Neural cell (in vitro differentiated cells): ENCODE data around the gene MAFB. TPM values are rescaled to one million over a fixed set of nuclear protein-coding genes. Genes with fewer than 3 reads are reported as not detected.

Source experiments
- H2AFZ ChIP-seq: fragments of 200-600, 300-800 bp; sonication (generic), shearing (Covaris generic); 2 replicates; pipeline ENCODE4 v1.6.0; 2014; ENCODE audit warnings: low read depth, mild to moderate bottlenecking, antibody characterized with exemption, low read length, moderate library complexity
- H3F3A ChIP-seq: fragments of 200-600 bp; shearing (Covaris generic); 2 replicates; pipeline ENCODE4 v1.6.1; 2016; ENCODE audit warnings: mild to moderate bottlenecking, moderate library complexity, mixed read lengths, antibody characterized with exemption, low read length; ENCODE audit not compliant: insufficient read depth, poor library complexity, severe bottlenecking
- H3K27ac ChIP-seq: fragments of 200-600, 300-800 bp; sonication (generic), shearing (Covaris generic); 2 replicates; pipeline ENCODE4 v1.5.1; 2014; ENCODE audit warnings: mild to moderate bottlenecking, low read length, moderate library complexity
- H3K27me3 ChIP-seq: fragments of 300-800, 200-600 bp; sonication (generic), shearing (Covaris generic); 2 replicates; pipeline ENCODE4 v1.6.0; 2014; ENCODE audit warnings: mild to moderate bottlenecking, low read depth, low read length, moderate library complexity; ENCODE audit not compliant: insufficient read depth
- H3K36me3 ChIP-seq: fragments of 300-800, 200-600 bp; sonication (generic), shearing (Covaris generic); 2 replicates; pipeline ENCODE4 v1.5.1; 2014; ENCODE audit warnings: mild to moderate bottlenecking, antibody characterized with exemption, low read length, moderate library complexity; ENCODE audit not compliant: insufficient read depth
- H3K4me2 ChIP-seq: fragments of 300-800, 200-600 bp; sonication (generic), shearing (Covaris generic); 2 replicates; pipeline ENCODE4 v1.6.0; 2014; ENCODE audit warnings: mild to moderate bottlenecking, low read length
- H3K4me3 ChIP-seq: fragments of 300-800, 200-600 bp; sonication (generic), shearing (Covaris generic); 2 replicates; pipeline ENCODE4 v1.5.1; 2014; ENCODE audit warnings: mild to moderate bottlenecking, low read length, moderate library complexity
- H3K79me2 ChIP-seq: fragments of 200-600 bp; shearing (Covaris generic); replicated peaks from 2 replicates; pipeline ENCODE4 v1.6.0; 2014; ENCODE audit warnings: mild to moderate bottlenecking, low read length, moderate library complexity; ENCODE audit not compliant: insufficient read depth
- H3K9ac ChIP-seq: fragments of 300-800, 200-600 bp; sonication (generic), shearing (Covaris generic); 2 replicates; pipeline ENCODE4 v1.6.1; 2016; ENCODE audit warnings: mild to moderate bottlenecking, low read length, mixed read lengths
- H3K9me2 ChIP-seq: fragments of 200-600 bp; shearing (Covaris generic); 2 replicates; pipeline ENCODE4 v1.6.1; 2016; ENCODE audit warnings: mild to moderate bottlenecking, low read length, mixed read lengths; ENCODE audit not compliant: insufficient read depth
- H3K9me3 ChIP-seq: fragments of 200-600, 300-800 bp; sonication (generic), shearing (Covaris generic); 2 replicates; pipeline ENCODE4 v1.6.1; 2016; ENCODE audit warnings: mild to moderate bottlenecking, mixed run types, low read length, moderate library complexity, mixed read lengths
- H4K20me1 ChIP-seq: fragments of 200-600 bp; shearing (Covaris generic); 2 replicates; pipeline ENCODE4 v1.6.1; 2016; ENCODE audit warnings: mild to moderate bottlenecking, mixed run types; ENCODE audit not compliant: insufficient read depth
- CTCF ChIP-seq: fragments of 450-650 bp; IDR thresholded peaks from 2 replicates; pipeline ENCODE4 v1.5.1; 2014; ENCODE audit warnings: antibody characterized with exemption, mild to moderate bottlenecking, moderate library complexity; ENCODE audit not compliant: poor library complexity, severe bottlenecking
- EP300 ChIP-seq: fragments of 450-650 bp; conservative IDR thresholded peaks from 2 replicates; pipeline ENCODE4 v1.6.1; 2014; ENCODE audit warnings: antibody characterized with exemption, mild to moderate bottlenecking, moderate library complexity; ENCODE audit not compliant: poor library complexity, severe bottlenecking
- EZH2 ChIP-seq: fragments of 200-600, 300-800 bp; shearing (Covaris generic), sonication (generic); IDR thresholded peaks from 2 replicates; pipeline ENCODE4 v1.6.1; 2014; ENCODE audit warnings: antibody characterized with exemption, low read length, borderline replicate concordance, mild to moderate bottlenecking; ENCODE audit not compliant: insufficient read depth, poor library complexity, severe bottlenecking
- MXI1 ChIP-seq: fragments of 450-650 bp; conservative IDR thresholded peaks from 2 replicates; pipeline ENCODE4 v1.6.1; 2014; ENCODE audit warnings: antibody characterized with exemption, mild to moderate bottlenecking; ENCODE audit not compliant: poor library complexity, severe bottlenecking
- POLR2AphosphoS5 ChIP-seq: IDR thresholded peaks from 2 replicates; pipeline ENCODE4 v1.6.1; 2012
- RAD21 ChIP-seq: fragments of 450-650 bp; conservative IDR thresholded peaks from 2 replicates; pipeline ENCODE4 v1.6.1; 2014; ENCODE audit warnings: antibody characterized with exemption, mild to moderate bottlenecking, moderate library complexity
- REST ChIP-seq: IDR thresholded peaks from 2 replicates; pipeline ENCODE4 v1.6.1; 2012; ENCODE audit warnings: borderline replicate concordance
- SMC3 ChIP-seq: fragments of 450-650 bp; conservative IDR thresholded peaks from 2 replicates; pipeline ENCODE4 v1.6.1; 2014; ENCODE audit warnings: antibody characterized with exemption, mild to moderate bottlenecking, moderate library complexity; ENCODE audit not compliant: poor library complexity
- TAF1 ChIP-seq: IDR thresholded peaks from 2 replicates; pipeline ENCODE4 v1.6.1; 2012; ENCODE audit warnings: low read depth
- polyA plus RNA-seq: library from polyadenylated mRNA; depleted of rRNA; stranded (reverse); fragments of >200 nt; gene quantifications from 2 replicates; pipeline ENCODE4 v1.2.3, GENCODE V29; 2014

The MAFB gene
- polyA plus RNA-seq, 1 donor from 2014 or later, result 5.6 TPM

GRCh38 chr20:40658509-40658908 is 30.5 kb downstream of the MAFB start:
- Histone ChIP-seq H3F3A (no peaks in the 10 kb centered on the region), H3K27me3 (no peaks in the 10 kb centered on the region), H3K9ac (no peak overlapping the region), H3K4me2 (no peak overlapping the region), H3K27ac (no peak overlapping the region), H4K20me1 (no peaks in the 10 kb centered on the region), H3K79me2 (no peaks in the 10 kb centered on the region), H3K9me2 (no peaks in the 10 kb centered on the region), H3K36me3 (no peaks in the 10 kb centered on the region), H3K4me3 (no peak overlapping the region), H3K9me3 (no peaks in the 10 kb centered on the region), H2AFZ (no peak overlapping the region)
- no peak for TF ChIP-seq EZH2
- TF ChIP-seq MXI1, result no peak
- no peak for TF ChIP-seq CTCF
- TF ChIP-seq EP300, result no peak
- no peak for TF ChIP-seq SMC3
- no peak for TF ChIP-seq REST
- no peak for TF ChIP-seq RAD21
- no peak for TF ChIP-seq TAF1
- no peak for TF ChIP-seq POLR2AphosphoS5

GRCh38 chr20:40657526-40657925 is 31.5 kb downstream of the MAFB start:
- no peaks in the 10 kb centered on the region for H3K36me3 ChIP-seq
- H3K9me3 ChIP-seq, result no peaks in the 10 kb centered on the region
- H3K27me3 ChIP-seq, result no peaks in the 10 kb centered on the region
- no peaks in the 10 kb centered on the region for H3K9me2 ChIP-seq
- H2AFZ ChIP-seq, result no peak overlapping the region
- no peak overlapping the region for H3K9ac ChIP-seq
- TF ChIP-seq POLR2AphosphoS5, result no peak
- no peak for TF ChIP-seq RAD21
- TF ChIP-seq EZH2, result no peak
- TF ChIP-seq TAF1, result no peak
- no peak for TF ChIP-seq MXI1
- TF ChIP-seq REST, result no peak
- TF ChIP-seq CTCF, result no peak
- no peak for TF ChIP-seq EP300
- no peak for TF ChIP-seq SMC3
- no peak overlapping the region for H3K27ac ChIP-seq
- H4K20me1 ChIP-seq, result no peaks in the 10 kb centered on the region
- no peak overlapping the region for H3K4me3 ChIP-seq
- H3K4me2 ChIP-seq, result no peak overlapping the region
- H3F3A ChIP-seq, result no peaks in the 10 kb centered on the region
- H3K79me2 ChIP-seq, result no peaks in the 10 kb centered on the region
